Stimulated activated CD8-positive, alpha-beta memory T cell treated with anti-CD3 and anti-CD28 coated beads, Interleukin-12 subunit alpha, Interleukin-12 subunit beta, amount 100 ng/mL, for 24 hours (primary cell): ENCODE measurements around the gene TMEM209.
"Not testable (repeated sequence)": the region's sequence is repeated elsewhere in the genome, so short reads cannot be mapped to it uniquely, and the experiment has no call there.

Experiments used
- DNase-seq: peaks from one replicate; pipeline ENCODE4 v3.0.0-alpha.2; 2020; ENCODE audit errors: extremely low read depth

TMEM209 gene

GRCh38 chr7:130218806-130219620, 13.8 kb upstream of the TMEM209 start:
- DNase-seq, result no peak

DNA sequence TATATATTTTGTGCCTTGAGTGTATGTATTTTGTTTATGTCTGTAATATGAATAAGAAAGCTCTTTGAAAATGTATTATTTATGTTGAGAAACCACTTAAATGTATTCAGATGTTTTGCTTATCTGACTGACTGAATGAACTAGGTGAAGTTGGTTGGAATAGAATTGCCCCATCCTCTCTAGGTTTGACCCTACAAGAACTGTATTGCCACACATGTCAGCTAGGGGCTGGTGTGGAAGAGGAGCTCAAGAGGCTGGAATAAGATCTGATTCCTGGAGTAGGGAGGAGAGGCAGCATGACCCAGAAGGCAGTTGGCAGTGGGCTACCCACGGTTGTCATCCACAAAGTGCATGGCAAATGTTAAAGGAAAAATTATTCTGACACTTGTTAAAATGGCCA, 11.5 kb upstream of the TMEM209 start:
- DNase-seq, result no peak

GRCh38 chr7:130216025-130216424, 10.8 kb upstream of the TMEM209 start:
- DNase-seq, result no peak

DNA sequence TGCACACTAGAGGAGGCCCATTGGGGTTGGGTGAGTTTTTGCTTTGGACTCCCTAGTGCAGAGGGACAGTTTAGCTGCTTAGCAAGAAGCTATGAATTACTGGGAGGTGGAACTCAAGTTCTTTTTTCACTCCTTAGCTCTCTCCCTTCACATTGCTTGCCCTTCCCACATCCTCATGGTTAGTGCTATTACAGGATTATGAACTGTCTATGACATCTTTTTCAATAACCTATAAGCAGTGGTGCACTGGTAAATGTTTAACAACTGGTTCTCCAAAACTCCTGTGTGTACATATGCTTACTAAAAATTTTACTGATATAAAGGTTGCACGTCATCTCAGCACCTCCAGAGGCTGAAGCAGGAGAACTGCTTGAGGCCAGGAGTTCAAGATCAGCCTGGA, 8.6 kb upstream of the TMEM209 start:
- no peak for DNase-seq

DNA sequence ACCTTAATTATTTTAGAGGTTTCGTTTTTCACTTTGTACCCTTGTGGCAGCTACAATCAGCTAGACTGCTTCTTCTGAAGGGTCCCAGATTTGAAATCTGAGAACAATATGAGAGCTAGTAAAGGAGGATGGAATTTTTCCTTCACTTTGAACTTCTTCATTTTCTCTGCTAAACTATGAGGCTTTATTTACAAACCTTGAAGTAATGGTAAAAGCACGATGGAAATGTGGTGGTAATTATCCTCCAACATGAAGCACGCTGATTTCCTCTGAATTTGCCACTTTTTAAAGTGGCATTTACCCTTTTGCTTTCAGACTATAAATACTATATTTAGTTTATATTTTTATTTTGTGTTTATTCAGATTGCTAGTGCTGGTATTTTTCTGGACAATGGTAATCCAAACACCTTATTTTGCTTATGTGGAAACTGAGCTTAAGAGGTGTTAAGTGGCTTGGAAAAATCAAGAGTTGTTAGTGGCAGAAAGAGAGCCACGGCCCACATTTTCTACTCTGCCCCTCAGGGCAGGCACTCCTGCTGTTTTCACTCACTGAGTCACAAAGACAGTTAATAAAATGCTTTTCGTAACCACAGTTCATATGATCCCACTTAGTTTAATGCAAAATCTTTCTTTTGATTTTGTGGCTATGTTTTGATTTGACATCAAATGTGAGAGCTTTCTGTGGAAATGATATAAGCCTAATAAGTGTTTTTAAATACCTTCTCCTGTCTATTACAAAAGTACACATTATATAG, 5.2 kb upstream of the TMEM209 start:
- no peak for DNase-seq

DNA sequence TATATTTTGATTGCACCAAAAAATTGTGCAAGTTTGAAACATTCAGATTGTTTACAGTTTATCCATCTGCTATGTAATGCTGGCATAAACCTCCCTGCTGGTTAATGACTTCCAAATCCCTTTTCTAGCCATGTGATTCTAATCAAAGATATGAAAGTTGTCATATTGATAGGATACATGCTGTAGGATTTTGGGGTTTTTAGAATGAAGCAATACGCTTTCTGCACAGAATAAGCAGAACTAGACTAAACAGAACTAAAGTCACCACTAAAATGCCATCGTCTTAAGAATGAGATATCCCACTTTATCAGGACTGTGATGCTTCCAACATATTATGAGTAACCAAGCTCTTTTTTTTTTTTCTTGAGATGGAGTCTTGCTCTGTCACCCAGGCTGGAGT, 3.3 kb upstream of the TMEM209 start:
- DNase-seq, result no peak

DNA sequence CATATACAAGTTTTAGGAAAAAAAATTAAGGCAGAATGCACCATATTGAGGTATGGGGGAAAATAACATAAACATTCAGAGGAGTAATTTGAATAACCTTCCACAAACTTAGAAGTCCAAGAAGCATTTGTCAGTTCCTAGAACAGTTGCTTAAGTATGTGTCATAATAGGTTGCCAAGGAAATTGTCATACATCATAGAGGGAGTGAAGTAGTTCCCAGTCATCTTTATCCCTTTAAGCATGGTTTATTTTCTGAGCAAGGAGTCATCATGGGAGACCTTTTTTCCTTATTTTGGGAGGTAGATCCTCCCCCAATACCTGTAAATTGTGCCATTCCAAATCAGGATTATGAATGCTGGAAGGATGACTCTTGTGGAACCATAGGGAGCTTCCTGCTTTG, 2.4 kb upstream of the TMEM209 start, which contains the start of gene SSMEM1:
SSMEM1 (plus strand) TSS at position 219 of the 400 bp plus-strand sequence; CDS start at position 270, 51 bp downstream.
- no peak for DNase-seq

GRCh38 chr7:130207033-130207432, 1.8 kb upstream of the TMEM209 start:
- no peak for DNase-seq

DNA sequence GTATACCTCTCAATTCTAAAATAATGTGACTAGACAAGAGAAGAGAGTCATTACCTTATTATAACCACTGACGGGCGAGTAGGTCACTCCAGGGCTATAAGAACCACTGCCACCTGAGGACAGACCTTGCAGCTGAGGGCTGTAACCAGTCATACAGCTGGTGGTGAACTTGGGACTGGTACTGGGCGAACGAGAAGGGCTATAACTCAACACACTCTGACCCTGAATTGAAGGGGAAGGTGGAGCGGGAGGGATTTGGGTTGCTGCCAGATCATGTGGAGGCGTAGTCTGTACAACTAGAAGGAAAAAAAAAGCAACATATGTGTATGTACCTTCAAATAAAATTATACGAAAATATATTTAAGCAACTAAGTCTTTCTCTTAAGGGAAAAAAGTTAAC, 3.4 kb downstream of the TMEM209 start:
- DNase-seq, result no peak

DNA sequence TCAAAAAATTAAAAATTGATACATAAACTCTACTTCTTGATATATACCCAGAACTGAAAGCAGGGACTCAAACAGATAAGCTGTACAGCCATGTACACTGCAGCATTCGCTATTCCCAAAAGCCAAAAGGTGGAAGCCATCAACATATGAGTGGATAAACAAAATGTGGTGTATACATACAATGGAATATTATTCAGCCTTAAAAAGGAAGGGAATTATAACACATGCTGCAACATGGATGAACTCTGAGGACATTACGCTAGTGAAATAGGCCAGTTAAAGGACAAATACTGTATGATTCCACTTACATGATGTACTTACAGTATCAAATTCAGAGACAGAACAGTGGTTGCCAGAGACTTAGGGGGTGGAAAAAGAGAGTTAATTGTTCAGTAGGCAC, 8.1 kb downstream of the TMEM209 start:
- DNase-seq, result no peak

- no peak for DNase-seq
Measured at GRCh38 chr7:130196476-130196875, 8.7 kb downstream of the TMEM209 start.

DNA sequence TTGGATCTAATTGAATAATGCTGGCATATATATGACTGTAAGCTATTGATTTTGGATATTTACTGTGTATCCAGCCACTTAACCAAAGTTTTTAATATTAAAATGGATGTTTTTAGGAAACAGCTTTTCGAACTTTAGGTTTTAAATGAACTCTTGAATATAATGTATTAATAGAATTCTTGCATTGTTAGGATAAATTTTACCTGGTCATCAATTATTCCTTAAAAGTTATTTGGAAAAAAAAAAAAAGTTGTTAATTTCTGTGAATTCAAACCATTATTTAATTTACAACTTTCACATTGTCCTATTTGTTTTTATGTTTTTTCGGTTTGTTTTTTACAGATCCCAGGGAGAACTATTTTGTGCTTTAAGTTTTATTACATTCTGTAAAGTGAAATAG, 9.8 kb downstream of the TMEM209 start:
- DNase-seq, result no peak

GRCh38 chr7:130191791-130192190, 13.4 kb downstream of the TMEM209 start:
- no peak for DNase-seq

DNA sequence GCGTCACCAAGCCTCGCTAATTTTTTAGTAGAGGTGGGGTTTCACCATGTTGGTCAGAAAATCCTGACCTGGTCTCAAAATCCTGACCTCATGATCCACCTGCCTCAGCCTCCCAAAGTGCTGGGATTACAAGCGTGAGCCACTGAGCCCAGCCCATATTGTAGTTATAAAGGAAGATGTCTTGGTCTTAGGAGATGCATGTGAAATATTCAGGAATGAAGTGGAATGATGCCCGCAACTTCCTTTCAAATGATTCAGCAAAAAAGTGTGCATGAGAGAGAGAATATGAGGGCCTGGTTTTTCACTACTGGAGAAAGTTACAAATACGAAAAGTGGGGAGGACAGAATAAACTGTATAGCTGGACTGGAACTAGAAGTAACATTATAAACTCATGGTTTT, 15.9 kb downstream of the TMEM209 start:
- DNase-seq, result no peak

DNA sequence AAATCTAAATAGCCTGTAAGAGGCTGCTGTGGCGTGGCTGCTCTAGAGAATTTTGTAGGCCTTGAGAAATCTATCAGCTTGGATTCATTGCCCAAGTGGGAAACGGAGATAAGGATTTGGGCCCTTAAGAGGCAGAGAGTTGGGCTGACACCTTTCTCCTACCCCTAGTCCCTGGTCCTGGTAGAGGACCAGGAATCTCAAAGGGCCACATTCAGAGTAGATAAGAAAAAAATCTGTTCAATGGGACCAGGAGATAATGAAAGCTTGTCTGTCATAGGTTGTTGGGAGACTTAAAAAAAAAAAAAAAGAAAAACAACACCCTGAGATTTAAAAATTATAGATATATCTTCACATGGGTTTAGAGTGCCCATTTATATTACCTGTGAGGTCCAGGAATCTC, 17.8 kb downstream of the TMEM209 start:
- DNase-seq, result no peak

- not testable (repeated sequence) for DNase-seq
Measured at GRCh38 chr7:130184349-130184748, 20.9 kb downstream of the TMEM209 start.

GRCh38 chr7:130182990-130183389, 22.2 kb downstream of the TMEM209 start:
- no peak for DNase-seq

GRCh38 chr7:130181263-130181605, 24.0 kb downstream of the TMEM209 start:
- no peak for DNase-seq

- DNase-seq, result no peak
Measured at GRCh38 chr7:130180571-130181262, 24.5 kb downstream of the TMEM209 start.

DNA sequence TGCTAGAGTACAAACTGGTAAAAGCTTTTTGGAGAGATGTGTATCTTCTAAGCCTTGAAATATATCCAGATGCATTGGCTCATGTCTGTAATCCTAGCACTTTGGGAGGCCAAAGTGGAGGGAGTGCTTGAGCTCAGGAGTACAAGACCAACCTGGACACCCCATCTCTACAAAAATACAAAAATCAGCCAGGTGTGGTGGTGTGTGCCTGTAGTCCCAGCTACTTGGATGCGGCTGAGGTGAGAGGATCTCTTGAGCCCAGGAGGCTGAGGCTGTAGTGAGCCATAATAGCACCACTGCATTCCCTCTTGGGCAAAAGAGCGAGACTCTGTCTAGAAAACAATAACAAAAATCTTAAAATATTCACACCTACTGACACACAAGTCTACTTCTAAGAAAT, 25.6 kb downstream of the TMEM209 start:
- no peak for DNase-seq

DNA sequence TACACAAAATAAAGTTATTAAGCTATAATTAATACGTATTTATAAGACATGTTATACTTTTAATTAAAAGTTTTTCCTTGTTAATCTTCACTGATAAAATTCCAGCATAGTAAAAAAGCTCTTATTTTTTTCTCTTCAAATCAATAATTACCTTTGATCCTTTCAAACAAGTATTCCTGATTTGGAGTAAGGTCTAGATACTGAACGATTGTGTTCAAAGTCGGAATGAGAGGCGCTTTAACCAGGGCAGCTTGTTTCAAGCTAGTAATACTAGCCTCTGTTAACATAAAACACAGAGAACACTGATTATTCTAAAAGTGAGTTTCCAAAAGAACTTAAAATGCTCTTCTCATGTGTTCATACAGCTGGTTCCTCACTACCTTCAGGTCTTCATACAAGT, 27.0 kb downstream of the TMEM209 start:
- DNase-seq, result no peak

DNA sequence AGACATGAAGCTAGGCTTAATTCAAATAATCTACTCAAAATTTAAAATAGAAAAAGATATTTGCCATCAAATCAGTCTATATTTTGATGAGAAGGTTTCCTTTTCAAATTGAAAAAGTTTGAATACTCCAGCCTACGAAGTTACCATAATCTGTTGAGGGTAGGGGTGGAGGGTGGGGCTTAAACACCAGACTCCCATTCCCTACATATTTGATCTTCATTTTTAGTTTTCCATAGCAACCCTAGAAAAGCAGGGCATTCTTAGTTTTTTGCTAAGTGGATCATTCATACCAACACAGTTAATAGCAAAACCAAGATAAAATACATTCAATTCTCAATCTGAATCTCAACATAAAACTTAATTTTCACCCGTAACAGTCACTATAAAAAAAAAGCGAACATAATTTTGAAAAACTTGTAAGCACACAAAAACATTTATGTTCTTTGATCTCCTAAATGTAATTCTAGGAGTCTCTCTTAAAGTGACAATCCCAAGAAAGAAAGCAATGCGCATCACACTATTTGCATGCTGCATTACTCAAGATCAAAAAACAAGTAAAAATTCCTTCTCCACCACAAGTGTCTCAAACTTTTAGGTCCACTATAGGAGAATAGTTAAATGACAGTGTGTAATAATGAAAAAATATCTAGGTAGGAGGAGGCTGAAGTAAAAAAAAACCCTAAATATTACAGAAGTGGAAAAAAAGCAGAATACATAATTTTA, 30.8 kb downstream of the TMEM209 start:
- no peak for DNase-seq
